ENCODE measurements around the gene KMO. TPM values are rescaled to one million over a fixed set of nuclear protein-coding genes. Genes with fewer than 3 reads are reported as not detected.

KMO gene
- total and polyA plus RNA-seq, 2 of the 4 experiments (the other 2 are of a cell fraction), result not detected

DNA sequence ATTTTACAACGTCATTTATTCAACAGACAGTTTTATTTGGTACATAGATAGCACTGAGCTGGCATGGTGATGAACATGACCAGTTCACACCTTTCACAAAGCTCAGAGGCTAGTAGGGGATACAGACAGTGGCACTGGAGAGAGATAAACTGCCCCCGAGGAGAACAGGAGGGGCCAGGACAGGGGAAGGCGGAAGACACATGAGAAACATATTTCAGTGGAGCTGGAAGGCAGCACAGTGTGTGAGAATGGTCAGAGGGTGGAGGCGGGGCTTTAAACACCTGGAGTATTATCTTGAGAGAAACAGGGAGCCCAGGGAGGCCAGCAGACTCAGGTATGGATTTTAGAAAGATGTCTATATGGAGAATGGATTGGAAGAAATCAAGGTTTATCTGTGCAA is 58.5 kb downstream of the KMO start:
- dilution Hi-C loops (cut with HindIII; ENCODE audit: low sequenced_read_pairs, unreplicated experiment), result no loop called here
- ChIA-PET POLR2A (ENCODE audit: unreplicated experiment) (no interaction called here), CTCF (interaction anchor here (0.6 to 1.7 kb wide), 2 partner anchors 9 to 36 kb away, joined by 6 to 7 read pairs; no protein-coding TSS in a partner anchor)
- in situ Hi-C loops (cut with MboI; ENCODE audit: low sequenced_read_pairs), result no loop called here
- no peaks in the 10 kb centered on the region for H4K20me1 ChIP-seq (ENCODE audit: insufficient read depth, low read length)
- no peak overlapping the region for H3K56ac ChIP-seq (ENCODE audit: extremely low read depth, insufficient read depth, low read length)
- peak overlapping the region; percentile 44 for H2AFZ ChIP-seq (replicated peaks; ENCODE audit: low read length, poor library complexity)
- no peak overlapping the region for H2AK9ac ChIP-seq (replicated peaks; ENCODE audit: low read depth, low read length, poor library complexity)
- no peak overlapping the region for H3K4me2 ChIP-seq (ENCODE audit: low read depth, low read length)
- no peak overlapping the region for H3K23ac ChIP-seq (ENCODE audit: low read depth, low read length)
- no peaks in the 10 kb centered on the region for H3K79me1 ChIP-seq (ENCODE audit: low read depth in 1 of 2, low read length in 2 of 2)
- H2BK20ac ChIP-seq (ENCODE audit: low read depth, low read length), result no peak overlapping the region
- no peaks in the 10 kb centered on the region for H3K9me1 ChIP-seq (ENCODE audit: insufficient read depth, low read length)
- H2BK5ac ChIP-seq (ENCODE audit: low read depth, low read length, poor library complexity, severe bottlenecking), result no peak overlapping the region
- H2AK5ac ChIP-seq (ENCODE audit: low read depth, low read length), result no peak overlapping the region
- intact Hi-C loops (cut with micrococcal nuclease), result no loop called here
- WGBS, 2 experiments (ENCODE audit: extremely low coverage in 2 of 2, insufficient read length in 1 of 2), result 74% methylated on average over 3 of the region's 4 CpGs; no CpG with 5 or more reads in 1 of the 2 experiments
- no peaks in the 10 kb centered on the region for H3K9me3 ChIP-seq (ENCODE audit: control insufficient read depth, insufficient read depth, low read length)
- H3K4ac ChIP-seq (ENCODE audit: low read depth, low read length), result no peak overlapping the region
- no peak overlapping the region for H2BK15ac ChIP-seq (ENCODE audit: low read depth, low read length)
- DNase-seq, result no peak
- H2BK120ac ChIP-seq (ENCODE audit: low read depth, low read length), result no peak overlapping the region
- no peak for ATAC-seq (ENCODE audit: low read depth)
- peaks cover 3% of the 10 kb centered on the region for H3K36me3 ChIP-seq (ENCODE audit: control insufficient read depth, insufficient read depth, low read length)
- no peak overlapping the region for H4K5ac ChIP-seq (ENCODE audit: low read depth, low read length)
- no peak overlapping the region for H3K14ac ChIP-seq (replicated peaks; ENCODE audit: low read depth, low read length)
- H3K27ac ChIP-seq (ENCODE audit: insufficient read depth, low read length), result no peak overlapping the region
- no peaks in the 10 kb centered on the region for H3K27me3 ChIP-seq (ENCODE audit: control insufficient read depth, insufficient read depth, low read length)
- no peak for TF ChIP-seq RAD21 (IDR thresholded peaks at IDR 0.05; ENCODE audit: low read length)
- TF ChIP-seq POLR2A (IDR thresholded peaks at IDR 0.05; ENCODE audit: low read depth, low read length), result no peak
- TF ChIP-seq RFX5 (IDR thresholded peaks at IDR 0.05; ENCODE audit: low read depth, low read length), result no peak
- no peak for TF ChIP-seq MXI1 (IDR thresholded peaks at IDR 0.05; ENCODE audit: borderline replicate concordance, low read depth, low read length)
- TF ChIP-seq, protein P1, sequence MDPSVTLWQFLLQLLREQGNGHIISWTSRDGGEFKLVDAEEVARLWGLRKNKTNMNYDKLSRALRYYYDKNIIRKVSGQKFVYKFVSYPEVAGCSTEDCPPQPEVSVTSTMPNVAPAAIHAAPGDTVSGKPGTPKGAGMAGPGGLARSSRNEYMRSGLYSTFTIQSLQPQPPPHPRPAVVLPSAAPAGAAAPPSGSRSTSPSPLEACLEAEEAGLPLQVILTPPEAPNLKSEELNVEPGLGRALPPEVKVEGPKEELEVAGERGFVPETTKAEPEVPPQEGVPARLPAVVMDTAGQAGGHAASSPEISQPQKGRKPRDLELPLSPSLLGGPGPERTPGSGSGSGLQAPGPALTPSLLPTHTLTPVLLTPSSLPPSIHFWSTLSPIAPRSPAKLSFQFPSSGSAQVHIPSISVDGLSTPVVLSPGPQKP (IDR thresholded peaks at IDR 0.05; ENCODE audit: borderline replicate concordance, low read depth, low read length), result no peak
- TF ChIP-seq USF2 (IDR thresholded peaks at IDR 0.05; ENCODE audit: low read depth, low read length), result no peak
- TF ChIP-seq CEBPB (IDR thresholded peaks at IDR 0.05; ENCODE audit: low read depth, low read length), result no peak
- TF ChIP-seq BHLHE40 (IDR thresholded peaks at IDR 0.05; ENCODE audit: low read depth, low read length), result no peak
- no peak for TF ChIP-seq NFE2L2 (IDR thresholded peaks at IDR 0.05; ENCODE audit: low read depth, low read length)
- TF ChIP-seq MAFK (IDR thresholded peaks at IDR 0.05; ENCODE audit: low read depth, low read length), result no peak
- no peak for TF ChIP-seq SMC3 (IDR thresholded peaks at IDR 0.05; ENCODE audit: low read depth, low read length)
- no peak for TF ChIP-seq CTCF (conservative IDR thresholded peaks at IDR 0.05; ENCODE audit: low read depth, low read length)
- TF ChIP-seq CHD1 (IDR thresholded peaks at IDR 0.05; ENCODE audit: low read depth, low read length), result no peak
- no peak overlapping the region for H3K4me3 ChIP-seq (ENCODE audit: insufficient read depth, low read depth, low read length)
- no peak overlapping the region for H4K91ac ChIP-seq (ENCODE audit: insufficient read depth, low read depth, low read length)
- no peak overlapping the region for H3K18ac ChIP-seq (ENCODE audit: low read depth, low read length)
- BruUV-seq (replicated peaks), result no TSS peak
- H4K8ac ChIP-seq (ENCODE audit: low read depth in 2 of 2, low read length in 2 of 2), result no peak overlapping the region
- H3K9ac ChIP-seq (ENCODE audit: low read depth, low read length), result no peak overlapping the region
- H3K4me1 ChIP-seq (ENCODE audit: control insufficient read depth, insufficient read depth, low read length), result peaks cover 6% of the 10 kb centered on the region

Data from IMR-90 (cell line).